ENCODE results near the gene ZNF559.

ZNF559 gene

DNA sequence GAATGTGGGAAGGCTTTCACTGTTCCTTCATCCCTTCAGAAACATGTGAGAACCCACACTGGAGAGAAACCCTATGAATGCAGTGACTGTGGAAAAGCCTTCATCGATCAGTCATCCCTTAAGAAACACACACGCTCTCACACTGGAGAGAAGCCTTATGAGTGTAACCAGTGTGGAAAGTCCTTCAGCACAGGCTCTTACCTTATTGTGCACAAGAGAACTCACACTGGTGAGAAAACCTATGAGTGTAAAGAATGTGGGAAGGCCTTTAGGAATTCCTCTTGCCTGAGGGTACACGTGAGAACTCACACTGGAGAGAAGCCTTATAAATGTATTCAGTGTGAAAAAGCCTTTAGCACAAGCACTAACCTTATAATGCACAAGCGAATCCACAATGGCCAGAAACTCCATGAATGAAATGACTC is 57.4 kb downstream of the ZNF559 start:
- TF ChIP-seq, protein P1, sequence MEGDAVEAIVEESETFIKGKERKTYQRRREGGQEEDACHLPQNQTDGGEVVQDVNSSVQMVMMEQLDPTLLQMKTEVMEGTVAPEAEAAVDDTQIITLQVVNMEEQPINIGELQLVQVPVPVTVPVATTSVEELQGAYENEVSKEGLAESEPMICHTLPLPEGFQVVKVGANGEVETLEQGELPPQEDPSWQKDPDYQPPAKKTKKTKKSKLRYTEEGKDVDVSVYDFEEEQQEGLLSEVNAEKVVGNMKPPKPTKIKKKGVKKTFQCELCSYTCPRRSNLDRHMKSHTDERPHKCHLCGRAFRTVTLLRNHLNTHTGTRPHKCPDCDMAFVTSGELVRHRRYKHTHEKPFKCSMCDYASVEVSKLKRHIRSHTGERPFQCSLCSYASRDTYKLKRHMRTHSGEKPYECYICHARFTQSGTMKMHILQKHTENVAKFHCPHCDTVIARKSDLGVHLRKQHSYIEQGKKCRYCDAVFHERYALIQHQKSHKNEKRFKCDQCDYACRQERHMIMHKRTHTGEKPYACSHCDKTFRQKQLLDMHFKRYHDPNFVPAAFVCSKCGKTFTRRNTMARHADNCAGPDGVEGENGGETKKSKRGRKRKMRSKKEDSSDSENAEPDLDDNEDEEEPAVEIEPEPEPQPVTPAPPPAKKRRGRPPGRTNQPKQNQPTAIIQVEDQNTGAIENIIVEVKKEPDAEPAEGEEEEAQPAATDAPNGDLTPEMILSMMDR (IDR thresholded peaks at IDR 0.05) = no peak
